Smooth muscle cell (in vitro differentiated cells): Measurements from ENCODE around the gene PHACTR2. TPM values are rescaled to one million over a fixed set of nuclear protein-coding genes. Genes with fewer than 3 reads are reported as not detected.

Experiments used
- DNase-seq: peaks from one replicate; lab custom pipeline; 2025; ENCODE audit not compliant: unreplicated experiment; lab: John Stamatoyannopoulos, UW
- H2AFZ ChIP-seq: fragments of 200-600 bp; sonication (generic); 2 replicates; pipeline ENCODE4 v1.6.0; 2016; ENCODE audit warnings: antibody characterized with exemption, low read depth, mild to moderate bottlenecking
- H3F3A ChIP-seq: fragments of 200-600 bp; sonication (generic); 2 replicates; pipeline ENCODE4 v1.6.0; 2017; ENCODE audit warnings: antibody characterized with exemption, low read depth
- H3K27ac ChIP-seq: fragments of 200-600 bp; sonication (generic); 2 replicates; pipeline ENCODE4 v1.5.1; 2016; ENCODE audit warnings: low read depth, mild to moderate bottlenecking
- H3K27me3 ChIP-seq: fragments of 200-600 bp; sonication (generic); 2 replicates; pipeline ENCODE4 v1.6.1; 2016; ENCODE audit warnings: low read depth, mild to moderate bottlenecking
- H3K36me3 ChIP-seq: fragments of 200-600 bp; sonication (generic); 2 replicates; pipeline ENCODE4 v1.5.1; 2016; ENCODE audit warnings: low read depth
- H3K4me1 ChIP-seq: fragments of 200-600 bp; sonication (generic); 2 replicates; pipeline ENCODE4 v1.5.1; 2016; ENCODE audit warnings: low read depth
- H3K4me2 ChIP-seq: fragments of 200-600 bp; sonication (generic); 2 replicates; pipeline ENCODE4 v1.6.0; 2016; ENCODE audit warnings: mild to moderate bottlenecking
- H3K4me3 ChIP-seq: fragments of 200-600 bp; sonication (generic); 2 replicates; pipeline ENCODE4 v1.5.1; 2016; ENCODE audit warnings: mild to moderate bottlenecking
- H3K79me2 ChIP-seq: fragments of 200-600 bp; sonication (generic); 2 replicates; pipeline ENCODE4 v1.6.0; 2016; ENCODE audit warnings: low read depth, mild to moderate bottlenecking
- H3K9ac ChIP-seq: fragments of 200-600 bp; sonication (generic); 2 replicates; pipeline ENCODE4 v1.6.0; 2016; ENCODE audit warnings: low read depth
- H3K9me3 ChIP-seq: fragments of 200-600 bp; sonication (generic); replicated peaks from 2 replicates; pipeline ENCODE4 v1.5.1; 2016; ENCODE audit warnings: low read depth
- H4K20me1 ChIP-seq: fragments of 200-600 bp; sonication (generic); 2 replicates; pipeline ENCODE4 v1.6.0; 2016; ENCODE audit warnings: low read depth
- WGBS: methylation state at CpG from one replicate; pipeline ENCODE4 v1.1.7; 2016; ENCODE audit warnings: low lambda C conversion rate; 5-methylcytosine and 5-hydroxymethylcytosine counted together
- polyA plus RNA-seq: library from polyadenylated mRNA; unstranded; fragments of >200 nt; fragmentation: Nextera tagmentation; extraction: Ambion mirVana; gene quantifications from 2 replicates; pipeline ENCODE4 v1.2.1, GENCODE V29; 2016
- total RNA-seq: library from RNA; depleted of rRNA; stranded (reverse); fragments of >200 nt; gene quantifications from 2 replicates; pipeline ENCODE4 v1.2.3, GENCODE V29; 2014
- TF ChIP-seq, protein P1 (sequence below): fragments of 200-600 bp; sonication (generic); IDR thresholded peaks from 2 replicates; pipeline ENCODE4 v1.5.1; 2017; ENCODE audit warnings: borderline replicate concordance, mild to moderate bottlenecking, antibody characterized with exemption; ENCODE audit not compliant: insufficient read depth, poor library complexity, severe bottlenecking

Gene PHACTR2
- total and polyA plus RNA-seq, 2 experiments from 2014 or later: 62.7 to 80.4 TPM

DNA sequence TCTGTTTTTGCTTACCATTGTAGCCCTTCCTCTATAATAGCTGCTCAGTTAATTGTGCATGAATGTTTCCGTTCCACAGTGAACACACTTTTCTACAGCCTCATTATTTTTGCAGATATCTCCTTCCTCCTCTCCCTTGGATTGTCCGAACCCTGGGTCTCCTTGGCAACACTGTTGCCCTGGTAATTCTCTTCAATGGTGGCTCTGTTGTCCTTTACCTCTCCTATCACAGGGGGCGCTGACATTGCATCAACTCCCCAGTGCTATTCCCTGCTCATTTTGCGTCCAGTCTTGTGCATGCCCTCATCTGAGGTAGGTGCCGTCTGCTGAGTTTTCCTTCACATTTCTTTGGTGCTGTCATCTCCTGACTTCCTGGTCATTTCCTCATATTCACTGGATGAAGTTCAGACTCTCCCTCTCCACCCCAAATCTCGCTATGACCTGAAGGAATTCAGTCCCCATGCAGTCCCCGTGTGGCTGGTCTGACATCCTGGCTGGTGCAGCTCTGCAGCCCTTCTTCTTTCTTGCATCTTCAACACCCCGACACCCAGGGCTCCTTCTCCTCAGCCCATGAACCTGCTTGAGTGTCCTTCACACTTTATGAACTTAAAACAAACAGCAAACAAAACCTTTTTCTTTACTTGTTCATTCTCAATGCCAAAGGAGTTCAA lies 21.1 kb downstream of the PHACTR2 start:
- H2AFZ ChIP-seq: no peak overlapping the region
- no peak overlapping the region for H3K4me2 ChIP-seq
- TF ChIP-seq, protein P1, sequence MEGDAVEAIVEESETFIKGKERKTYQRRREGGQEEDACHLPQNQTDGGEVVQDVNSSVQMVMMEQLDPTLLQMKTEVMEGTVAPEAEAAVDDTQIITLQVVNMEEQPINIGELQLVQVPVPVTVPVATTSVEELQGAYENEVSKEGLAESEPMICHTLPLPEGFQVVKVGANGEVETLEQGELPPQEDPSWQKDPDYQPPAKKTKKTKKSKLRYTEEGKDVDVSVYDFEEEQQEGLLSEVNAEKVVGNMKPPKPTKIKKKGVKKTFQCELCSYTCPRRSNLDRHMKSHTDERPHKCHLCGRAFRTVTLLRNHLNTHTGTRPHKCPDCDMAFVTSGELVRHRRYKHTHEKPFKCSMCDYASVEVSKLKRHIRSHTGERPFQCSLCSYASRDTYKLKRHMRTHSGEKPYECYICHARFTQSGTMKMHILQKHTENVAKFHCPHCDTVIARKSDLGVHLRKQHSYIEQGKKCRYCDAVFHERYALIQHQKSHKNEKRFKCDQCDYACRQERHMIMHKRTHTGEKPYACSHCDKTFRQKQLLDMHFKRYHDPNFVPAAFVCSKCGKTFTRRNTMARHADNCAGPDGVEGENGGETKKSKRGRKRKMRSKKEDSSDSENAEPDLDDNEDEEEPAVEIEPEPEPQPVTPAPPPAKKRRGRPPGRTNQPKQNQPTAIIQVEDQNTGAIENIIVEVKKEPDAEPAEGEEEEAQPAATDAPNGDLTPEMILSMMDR: no peak
- no peaks in the 10 kb centered on the region for H3K27me3 ChIP-seq
- H3K4me1 ChIP-seq: no peaks in the 10 kb centered on the region
- no peaks in the 10 kb centered on the region for H3F3A ChIP-seq
- no peaks in the 10 kb centered on the region for H3K36me3 ChIP-seq
- H3K79me2 ChIP-seq: peaks cover 92% of the 10 kb centered on the region
- no peak overlapping the region for H3K9ac ChIP-seq
- no peak overlapping the region for H3K4me3 ChIP-seq
- H4K20me1 ChIP-seq: peaks cover 94% of the 10 kb centered on the region
- no peak overlapping the region for H3K27ac ChIP-seq
- DNase-seq: no peak
- no peaks in the 10 kb centered on the region for H3K9me3 ChIP-seq
- 94% methylated on average over 8 of the region's 8 CpGs for WGBS

- Histone ChIP-seq H3K27ac (no peak overlapping the region), H3K4me2 (no peak overlapping the region), H3K79me2 (peaks cover 93% of the 10 kb centered on the region), H3F3A (no peaks in the 10 kb centered on the region), H3K4me3 (no peak overlapping the region), H3K36me3 (no peaks in the 10 kb centered on the region), H3K9me3 (no peaks in the 10 kb centered on the region), H4K20me1 (peaks cover 90% of the 10 kb centered on the region), H3K4me1 (no peaks in the 10 kb centered on the region), H2AFZ (no peak overlapping the region), H3K9ac (no peak overlapping the region), H3K27me3 (no peaks in the 10 kb centered on the region)
- TF ChIP-seq, protein P1: no peak
- no peak for DNase-seq
- WGBS: 94% methylated on average over 3 of the region's 3 CpGs
These were observed 21.7 kb downstream of the PHACTR2 start for GRCh38 chr6:143699430-143699825.

DNA sequence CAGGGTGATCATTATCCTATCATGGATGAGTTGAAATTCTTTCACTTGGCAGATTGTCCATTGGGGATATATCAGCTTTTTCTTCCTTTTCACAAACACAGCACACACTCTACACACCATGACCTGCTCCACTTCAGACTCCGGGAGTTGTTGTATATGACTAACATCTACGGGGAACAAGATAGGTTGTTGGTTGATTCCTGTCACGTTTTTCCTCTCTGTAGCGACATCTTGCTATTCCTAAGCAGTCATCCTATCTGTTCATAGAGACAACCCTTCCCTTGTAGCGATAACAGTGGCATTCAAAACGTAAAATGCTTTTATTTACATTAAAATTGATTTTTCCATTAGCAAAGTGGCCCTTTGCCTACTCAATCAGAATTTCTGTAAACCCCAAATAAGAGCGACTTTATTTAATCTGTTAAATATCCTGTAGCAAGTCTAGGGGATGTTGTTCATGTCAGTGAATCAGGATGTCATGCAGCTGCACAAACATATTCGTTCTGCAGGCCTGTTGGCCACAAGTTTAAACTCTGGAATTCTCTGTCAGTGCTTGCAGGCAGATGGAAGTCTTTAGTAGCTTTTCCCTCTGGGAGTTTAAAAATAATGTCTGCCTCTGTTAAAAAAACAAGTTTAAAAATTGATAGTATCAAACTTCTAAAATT lies 23.1 kb downstream of the PHACTR2 start:
- H3K36me3 ChIP-seq: no peaks in the 10 kb centered on the region
- no peaks in the 10 kb centered on the region for H3K4me1 ChIP-seq
- H2AFZ ChIP-seq: no peak overlapping the region
- no peaks in the 10 kb centered on the region for H3F3A ChIP-seq
- TF ChIP-seq, protein P1: no peak
- H3K9ac ChIP-seq: no peak overlapping the region
- H4K20me1 ChIP-seq: peaks cover 82% of the 10 kb centered on the region
- peak overlapping the region; percentile 52 for H3K4me2 ChIP-seq
- H3K4me3 ChIP-seq: no peak overlapping the region
- H3K27ac ChIP-seq: peak overlapping the region; percentile 52
- H3K27me3 ChIP-seq: no peaks in the 10 kb centered on the region
- H3K79me2 ChIP-seq: peaks cover 92% of the 10 kb centered on the region
- WGBS: 42% methylated on average over 8 of the region's 8 CpGs
- DNase-seq: no peak
- H3K9me3 ChIP-seq: no peaks in the 10 kb centered on the region
